SK-N-MC (cell line): ENCODE measurements around the gene MCRIP2.
A peak's percentile ranks its signal among the peaks of the same experiment; 100 is the strongest.

Experiments used
- EZH2 ChIP-seq: fragments of 200-600 bp; sonication (generic); IDR thresholded peaks from one replicate; pipeline ENCODE4 v1.6.1; 2017; ENCODE audit warnings: antibody characterized with exemption
- POLR2AphosphoS5 ChIP-seq: IDR thresholded peaks from 2 replicates; pipeline ENCODE4 v1.6.1; 2012; ENCODE audit warnings: mild to moderate bottlenecking, low read depth, low read length, borderline replicate concordance

DNA sequence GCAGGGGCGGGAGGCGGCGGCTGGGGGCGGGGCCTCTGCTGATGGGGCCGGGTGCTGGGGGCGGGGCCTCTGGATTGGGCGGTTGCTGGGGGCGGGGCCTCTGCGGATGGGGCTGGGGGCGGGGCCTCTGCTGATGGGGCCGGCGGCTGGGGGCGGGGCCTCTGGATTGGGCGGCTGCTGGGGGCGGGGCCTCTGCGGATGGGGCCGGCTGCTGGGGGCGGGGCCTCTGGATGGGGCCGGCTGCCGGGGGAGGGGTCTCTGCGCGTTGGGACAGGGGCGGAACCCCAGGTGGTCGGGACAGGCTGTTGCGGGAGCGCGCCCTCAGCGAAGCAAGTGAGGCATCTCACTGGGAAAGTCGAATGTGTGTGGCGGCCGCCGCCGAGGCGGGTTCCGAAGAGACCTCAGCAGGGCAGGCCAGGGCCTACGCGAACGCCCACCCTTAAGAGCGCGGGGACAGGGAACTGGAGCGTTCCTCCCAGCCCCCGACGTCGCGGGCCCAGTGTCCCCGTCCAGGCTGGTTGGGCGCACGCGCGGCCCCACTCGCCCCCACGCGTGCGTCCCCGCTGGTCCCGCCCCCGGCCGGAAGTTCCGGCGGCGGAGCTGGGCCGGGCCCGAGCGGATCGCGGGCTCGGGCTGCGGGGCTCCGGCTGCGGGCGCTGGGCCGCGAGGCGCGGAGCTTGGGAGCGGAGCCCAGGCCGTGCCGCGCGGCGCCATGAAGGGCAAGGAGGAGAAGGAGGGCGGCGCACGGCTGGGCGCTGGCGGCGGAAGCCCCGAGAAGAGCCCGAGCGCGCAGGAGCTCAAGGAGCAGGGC, 38.4 kb downstream of the MCRIP2 start, which contains the start of gene STUB1:
- no peak for TF ChIP-seq EZH2
- peak; percentile 69; the same call in 1 of the 2 replicates for TF ChIP-seq POLR2AphosphoS5
